ENCODE measurements around the gene RREB1.

DNA sequence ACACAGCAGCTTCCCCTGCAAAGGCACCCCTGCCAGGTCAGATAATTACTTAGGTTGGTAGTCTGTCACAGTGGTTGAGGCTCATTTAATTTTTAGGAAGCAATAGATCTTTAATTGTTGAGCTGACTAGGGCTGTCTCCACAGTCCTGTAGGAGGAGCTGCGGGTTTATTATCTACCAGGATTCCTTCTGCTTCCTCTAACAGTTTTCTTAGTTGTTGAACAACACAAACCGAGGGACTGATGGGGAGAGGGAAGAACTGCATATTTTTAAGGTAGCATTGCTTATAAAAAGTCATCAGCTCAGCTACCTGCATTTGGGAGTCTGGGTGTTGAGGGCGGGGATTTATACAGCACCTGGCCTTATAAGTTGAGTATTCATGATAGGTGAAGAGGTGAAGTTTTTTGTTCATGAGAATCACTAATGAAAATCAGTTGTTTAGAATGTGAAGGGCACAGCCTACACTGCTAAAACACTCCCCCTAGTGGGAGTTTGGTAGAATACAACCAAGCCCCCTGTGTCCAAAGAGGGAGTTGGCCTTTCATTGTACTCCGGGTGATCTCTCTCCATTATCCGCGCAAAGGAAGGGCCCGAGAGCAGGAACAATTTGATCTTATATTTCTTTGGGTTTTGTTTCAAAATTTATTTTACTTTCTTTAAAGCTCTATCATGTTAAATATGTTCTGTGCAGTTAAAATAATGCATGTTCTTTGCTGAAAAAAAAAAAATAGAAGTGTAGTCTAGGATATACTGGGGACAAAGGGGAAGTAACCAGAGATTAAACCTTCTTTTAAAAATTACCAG is 135.6 kb downstream of the RREB1 start:
- no peak for TF ChIP-seq ZNF121 (tag by site-specific recombination; IDR thresholded peaks at IDR 0.05)
- TF ChIP-seq ZNF558 (tag by site-specific recombination; IDR thresholded peaks at IDR 0.05), result no peak
- TF ChIP-seq CTCF (tag by site-specific recombination; IDR thresholded peaks at IDR 0.05), result peak; percentile 62
- no peak for TF ChIP-seq ZSCAN4 (tag by site-specific recombination; IDR thresholded peaks at IDR 0.05)
- TF ChIP-seq ZNF530 (tag by site-specific recombination; IDR thresholded peaks at IDR 0.05; ENCODE audit: low read depth), result no peak
- no peak for TF ChIP-seq ZEB2 (tag by site-specific recombination; IDR thresholded peaks at IDR 0.05)
- TF ChIP-seq ZNF747 (tag by site-specific recombination; IDR thresholded peaks at IDR 0.05), result no peak
- no peak for TF ChIP-seq ZNF777 (tag by site-specific recombination; IDR thresholded peaks at IDR 0.05; ENCODE audit: borderline replicate concordance)
- TF ChIP-seq SP7 (tag by site-specific recombination; IDR thresholded peaks at IDR 0.05), result no peak
- no peak for TF ChIP-seq ZNF623 (tag by site-specific recombination; IDR thresholded peaks at IDR 0.05)
- TF ChIP-seq ZBTB7A (tag by site-specific recombination; IDR thresholded peaks at IDR 0.05; ENCODE audit: low read depth), result no peak
- no peak for TF ChIP-seq ZFP37 (tag by site-specific recombination; IDR thresholded peaks at IDR 0.05)
- TF ChIP-seq BCL11A (tag by site-specific recombination; IDR thresholded peaks at IDR 0.05; ENCODE audit: low read depth), result no peak
- TF ChIP-seq ZNF138 (tag by site-specific recombination; IDR thresholded peaks at IDR 0.05; ENCODE audit: borderline replicate concordance), result no peak
